Calu3 (cell line): Measurements from ENCODE around the gene LRP10. TPM values are rescaled to one million over a fixed set of nuclear protein-coding genes. Genes with fewer than 3 reads are reported as not detected.

Experiments used
- BruUV-seq: library from RNA; stranded (reverse); fragments of 400-500 nt; replicated peaks from 2 replicates; lab custom pipeline; 2021; lab: Mats Ljungman, UMichigan
- CTCF ChIA-PET: fragments of 300-600 bp; sonication (Branson Sonifier 250); formaldehyde crosslinking; loops from one replicate; lab custom pipeline; 2022; ENCODE audit warnings: antibody characterized with exemption; lab: Charles Lee
- DNase-seq: peaks from one replicate; pipeline ENCODE4 v3.0.0; 2022
- H3K27ac Mint-ChIP-seq: one replicate; pipeline ENCODE4 v1.8.0; 2022; ENCODE audit warnings: mixed read lengths; ENCODE audit not compliant: unreplicated experiment
- H3K27me3 Mint-ChIP-seq: one replicate; pipeline ENCODE4 v1.8.0; 2022; ENCODE audit warnings: mixed read lengths; ENCODE audit not compliant: unreplicated experiment
- H3K36me3 Mint-ChIP-seq: one replicate; pipeline ENCODE4 v1.8.0; 2022; ENCODE audit warnings: mild to moderate bottlenecking, moderate library complexity, mixed read lengths; ENCODE audit not compliant: insufficient read depth, unreplicated experiment
- H3K4me1 Mint-ChIP-seq: one replicate; pipeline ENCODE4 v1.8.0; 2022; ENCODE audit warnings: mild to moderate bottlenecking, low read depth, mixed read lengths; ENCODE audit not compliant: unreplicated experiment
- H3K4me3 Mint-ChIP-seq: one replicate; pipeline ENCODE4 v1.8.0; 2022; ENCODE audit warnings: mild to moderate bottlenecking, low read depth, moderate library complexity, mixed read lengths; ENCODE audit not compliant: unreplicated experiment
- H3K9me3 Mint-ChIP-seq: one replicate; pipeline ENCODE4 v1.8.0; 2022; ENCODE audit warnings: low read depth, mixed read lengths; ENCODE audit not compliant: unreplicated experiment
- CTCF ChIP-seq: fragments of 200-600 bp; IDR thresholded peaks from one replicate; pipeline ENCODE4 v1.8.0; 2022; ENCODE audit warnings: antibody characterized with exemption; ENCODE audit not compliant: unreplicated experiment
- intact Hi-C: fragments of 100-400 bp; cut with micrococcal nuclease; formaldehyde crosslinking; loops from one replicate; pipeline ENCODE4 v1.10.0; 2022; ENCODE audit not compliant: unreplicated experiment
- total RNA-seq: library from RNA; stranded (reverse); gene quantifications from 2 replicates; pipeline ENCODE4 v1.2.3, GENCODE V29; 2022

LRP10 gene
- total RNA-seq, 1 experiment from 2014 or later = 112 TPM

GRCh38 chr14:22903742-22904087 is 32.2 kb downstream of the LRP10 start:
- CTCF ChIA-PET = no interaction called here
- peaks cover 62% of the 10 kb centered on the region for H3K36me3 Mint-ChIP-seq
- intact Hi-C loops = loop anchor here (5.0 kb wide), 1 partner anchor 516 kb away; no protein-coding TSS in a partner anchor
- no peak overlapping the region for H3K27ac Mint-ChIP-seq
- no peak for DNase-seq
- no TSS peak for BruUV-seq
- no peaks in the 10 kb centered on the region for H3K27me3 Mint-ChIP-seq
- no peak for TF ChIP-seq CTCF
- no peaks in the 10 kb centered on the region for H3K9me3 Mint-ChIP-seq
- H3K4me3 Mint-ChIP-seq = no peak overlapping the region
- H3K4me1 Mint-ChIP-seq = no peaks in the 10 kb centered on the region

GRCh38 chr14:22905627-22906026 is 34.1 kb downstream of the LRP10 start:
- Mint-ChIP-seq H3K27ac (no peak overlapping the region), H3K9me3 (no peaks in the 10 kb centered on the region), H3K4me3 (no peak overlapping the region), H3K4me1 (no peaks in the 10 kb centered on the region), H3K27me3 (no peaks in the 10 kb centered on the region), H3K36me3 (peaks cover 73% of the 10 kb centered on the region)
- CTCF ChIA-PET = no interaction called here
- no peak for TF ChIP-seq CTCF
- no peak for DNase-seq
- intact Hi-C loops = no loop called here
- no TSS peak for BruUV-seq

- peaks cover 70% of the 10 kb centered on the region for H3K36me3 Mint-ChIP-seq
- no peaks in the 10 kb centered on the region for H3K4me1 Mint-ChIP-seq
- H3K27me3 Mint-ChIP-seq = no peaks in the 10 kb centered on the region
- no peak overlapping the region for H3K4me3 Mint-ChIP-seq
- no peaks in the 10 kb centered on the region for H3K9me3 Mint-ChIP-seq
- BruUV-seq = no TSS peak
- DNase-seq = no peak
- CTCF ChIA-PET = no interaction called here
- TF ChIP-seq CTCF = no peak
- peak overlapping the region; percentile 45 for H3K27ac Mint-ChIP-seq
- intact Hi-C loops = no loop called here
Observed at GRCh38 chr14:22906073-22906472, 34.5 kb downstream of the LRP10 start.

GRCh38 chr14:22907429-22907828 is 35.9 kb downstream of the LRP10 start:
- Mint-ChIP-seq H3K9me3 (no peaks in the 10 kb centered on the region), H3K36me3 (peaks cover 73% of the 10 kb centered on the region), H3K27me3 (no peaks in the 10 kb centered on the region), H3K27ac (no peak overlapping the region), H3K4me3 (no peak overlapping the region), H3K4me1 (no peaks in the 10 kb centered on the region)
- CTCF ChIA-PET = no interaction called here
- intact Hi-C loops = no loop called here
- BruUV-seq = no TSS peak
- TF ChIP-seq CTCF = no peak
- no peak for DNase-seq
